Suppressor macrophage treated with lipopolysaccharide for 1 hour (primary cell): ENCODE results near the gene ANKRD12.
"Not testable (repeated sequence)": the region's sequence is repeated elsewhere in the genome, so short reads cannot be mapped to it uniquely, and the experiment has no call there.

Experiments used
- DNase-seq, 3 donors: peaks; one replicate each; pipeline ENCODE4 v3.0.0-alpha.2; 2020 to 2022

The ANKRD12 gene

GRCh38 chr18:9136315-9137155, at the start of gene ANKRD12:
Gene ANKRD12 (plus strand): TSS chr18:9136781. CDS start chr18:9182433, 45,652 bp downstream.
- DNase-seq = peak; percentile 98 to 99 (median 98)

DNA sequence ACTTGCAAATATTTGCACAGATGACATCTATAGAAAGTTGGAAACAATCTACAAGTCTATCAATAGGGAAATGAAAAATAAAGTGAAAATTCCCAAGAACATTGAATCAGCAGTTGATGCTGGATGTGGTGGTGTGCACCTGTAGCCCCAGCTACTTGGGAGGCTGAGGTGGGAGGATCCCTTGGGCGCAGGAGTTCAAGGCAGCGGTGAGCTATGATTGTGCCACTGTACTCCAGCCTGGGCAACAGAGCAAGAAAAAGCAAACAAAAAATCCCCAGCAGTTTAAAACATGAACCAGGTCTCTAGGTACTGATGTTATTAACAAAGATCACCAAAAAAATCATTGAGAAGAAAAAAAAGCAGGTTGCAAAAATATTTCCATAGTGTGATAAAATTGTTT, 49.4 kb upstream of the ANKRD12 start:
- no peak for DNase-seq

DNA sequence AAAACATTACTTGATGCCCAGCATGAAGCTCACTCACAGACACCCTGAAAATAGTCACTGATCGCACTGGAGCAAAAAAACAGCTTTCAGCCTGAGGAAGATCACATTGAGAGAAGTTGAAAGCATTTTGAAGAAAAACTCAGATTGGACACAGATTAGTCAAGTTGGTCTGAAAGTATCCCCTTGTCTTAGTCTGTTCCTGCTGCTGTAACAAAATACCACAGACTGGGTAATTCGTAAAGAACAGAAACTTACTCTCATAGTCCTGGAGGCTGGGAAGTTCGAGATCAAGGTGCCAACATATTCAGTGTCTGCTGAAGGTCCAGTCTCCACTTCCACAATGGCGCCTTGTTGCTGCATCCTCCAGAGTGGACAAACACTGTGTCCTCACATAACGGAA, 48.3 kb upstream of the ANKRD12 start:
- DNase-seq = no peak

- not testable (repeated sequence) for DNase-seq
These were observed 47.9 kb upstream of the ANKRD12 start for GRCh38 chr18:9088727-9089126.

DNA sequence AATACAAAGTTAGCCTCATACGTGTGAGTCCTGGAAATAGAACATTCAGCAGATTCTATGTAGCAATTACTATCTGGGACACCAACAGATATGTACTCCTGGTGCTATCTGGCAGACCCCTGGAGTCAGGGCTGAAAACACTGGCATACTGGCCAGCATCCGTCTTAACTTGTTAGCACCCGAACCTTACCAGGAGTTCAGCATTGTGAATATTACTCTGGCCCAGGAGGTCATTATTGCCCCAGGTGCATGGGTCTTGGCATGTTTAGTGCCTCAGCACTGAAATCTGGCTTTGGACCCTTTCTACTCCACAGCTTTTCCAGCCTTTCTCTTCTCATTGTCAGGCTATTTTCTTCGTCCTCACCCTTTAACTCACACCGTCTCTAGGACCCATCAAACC, 46.0 kb upstream of the ANKRD12 start:
- no peak for DNase-seq

DNA sequence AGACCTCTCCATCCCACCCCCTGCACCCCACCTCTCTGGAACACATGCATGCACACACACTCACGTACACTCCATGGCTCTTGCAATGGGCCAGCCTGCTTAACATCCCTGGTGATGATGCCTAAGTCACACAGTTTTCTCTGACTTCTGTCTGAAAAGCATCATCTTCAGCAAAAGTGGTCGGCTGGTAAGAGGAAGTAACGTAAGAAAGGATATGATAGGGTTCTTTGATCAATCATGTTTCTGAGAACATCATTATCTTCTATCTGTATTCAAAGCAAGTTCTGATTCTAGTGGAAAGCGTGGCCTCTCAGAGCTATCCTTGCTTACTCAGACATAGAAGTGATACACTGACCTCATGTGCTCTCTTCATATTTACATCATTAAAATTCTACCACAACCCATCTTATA, 45.5 kb upstream of the ANKRD12 start:
- DNase-seq = peak in 1 of 3 donors; percentile 35

- no peak for DNase-seq
These were observed 43.9 kb upstream of the ANKRD12 start for GRCh38 chr18:9092665-9093064.

- not testable (repeated sequence) for DNase-seq
These were observed 43.5 kb upstream of the ANKRD12 start for GRCh38 chr18:9093109-9093508.

DNA sequence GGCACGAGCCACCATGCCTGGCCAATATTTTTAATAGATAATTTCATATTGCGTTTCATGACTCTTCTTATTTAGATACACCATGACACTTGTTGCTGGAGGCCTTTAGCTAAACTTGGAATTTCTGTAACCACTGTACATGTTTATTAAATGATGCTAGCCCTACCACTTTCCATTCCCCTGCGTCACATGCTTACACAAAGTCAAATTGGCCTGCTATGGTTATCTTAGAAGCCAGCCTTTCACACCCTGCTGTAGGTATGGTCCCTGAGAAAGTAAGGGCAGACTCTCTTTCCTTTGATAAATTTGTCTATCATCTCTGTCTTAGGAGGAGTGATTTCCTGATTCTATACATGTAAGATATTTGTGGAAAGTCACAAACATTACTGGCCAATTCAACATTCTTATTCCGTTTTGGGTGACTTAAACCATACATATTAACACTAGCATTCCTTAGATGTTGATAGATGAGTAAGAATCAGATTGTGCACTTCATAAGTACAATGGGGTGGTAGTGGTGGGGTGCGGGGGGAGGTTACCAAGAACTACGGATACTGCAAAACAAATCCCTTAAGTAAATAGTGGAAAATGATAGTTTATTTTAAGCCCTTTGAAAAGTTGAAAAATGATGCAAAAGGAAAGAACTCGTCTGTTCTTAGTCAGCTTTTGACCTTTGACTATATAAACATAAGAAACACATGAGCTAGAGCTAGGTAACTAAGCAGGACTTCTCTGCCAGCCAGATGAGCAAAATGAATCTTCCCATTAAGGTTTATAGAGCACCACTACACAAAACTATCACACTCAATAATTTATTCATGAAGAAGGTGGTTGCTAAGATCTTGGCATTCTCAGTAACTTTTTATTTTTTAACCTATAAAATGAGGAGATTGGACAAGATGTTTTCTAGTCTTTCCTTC, 42.0 kb upstream of the ANKRD12 start:
- DNase-seq = no peak

DNA sequence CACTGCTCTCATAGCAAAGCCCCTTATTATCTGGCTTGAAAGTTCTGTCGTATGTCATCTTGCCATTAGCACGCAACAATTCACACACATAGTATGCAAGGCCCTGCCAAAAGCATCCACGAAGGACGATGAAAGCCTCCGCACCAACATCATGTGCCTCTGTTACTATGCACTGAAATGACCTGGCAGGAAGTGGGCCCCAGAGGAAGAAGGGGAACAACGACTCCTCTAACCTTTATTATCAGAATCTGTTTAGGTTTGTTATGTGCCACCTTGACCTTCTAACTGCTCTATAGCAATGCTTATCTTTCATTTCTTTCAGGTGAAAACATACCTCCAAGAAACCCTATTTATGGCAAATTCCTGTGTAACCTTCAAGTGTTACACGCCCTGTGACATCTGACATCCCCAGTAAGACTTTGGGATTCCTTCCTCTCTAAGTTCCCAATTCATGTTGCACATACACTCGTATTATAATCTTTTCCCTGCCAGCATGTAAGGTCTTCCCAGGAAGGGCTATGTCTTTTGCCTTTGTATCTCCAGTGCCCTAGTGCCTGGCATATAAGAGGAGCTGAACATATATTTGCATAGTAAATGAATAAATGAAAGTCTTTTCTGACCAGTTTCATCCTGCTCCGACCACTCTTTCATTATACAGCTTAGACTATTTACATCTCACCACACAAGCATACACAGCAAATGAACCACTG, 41.1 kb upstream of the ANKRD12 start:
- peak; percentile 43 to 54 (median 43) for DNase-seq

DNA sequence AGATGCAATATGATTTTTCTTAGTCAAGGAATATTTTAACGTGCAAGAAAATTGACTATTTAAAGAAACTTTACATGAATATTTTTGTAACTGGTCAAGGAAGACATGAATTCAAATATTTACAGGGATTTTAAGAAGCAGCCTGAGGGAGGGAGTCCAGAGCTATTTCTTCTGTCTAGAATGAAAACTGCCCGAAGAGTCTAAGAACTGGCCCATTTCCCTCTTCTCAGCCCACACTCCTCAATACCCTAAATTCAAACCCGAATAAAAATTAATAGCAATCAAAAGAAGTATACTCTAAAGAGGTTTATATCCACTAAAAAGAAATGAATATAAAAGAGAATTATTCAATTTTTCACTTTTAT, 40.6 kb upstream of the ANKRD12 start:
- no peak for DNase-seq

GRCh38 chr18:9096685-9097084, 39.9 kb upstream of the ANKRD12 start:
- no peak for DNase-seq

DNA sequence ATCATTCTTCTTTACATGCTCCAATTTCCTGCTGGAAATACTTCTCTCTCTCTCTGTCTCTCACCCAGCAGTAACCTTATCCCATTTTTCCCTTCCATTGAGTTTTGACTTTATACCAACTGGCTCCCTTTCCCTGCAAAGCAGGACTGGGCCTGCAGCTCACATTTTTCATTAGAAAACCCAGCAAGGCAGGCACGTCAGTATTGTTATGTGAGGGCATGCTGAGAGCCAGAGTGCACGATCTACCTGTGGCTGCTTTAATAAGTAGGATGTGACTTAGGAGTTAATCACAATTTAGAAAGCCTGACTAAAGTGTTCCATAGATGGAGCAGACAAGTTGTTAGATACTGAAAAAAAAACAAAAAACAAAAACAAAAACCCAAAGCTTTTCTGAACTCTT, 39.2 kb upstream of the ANKRD12 start:
- no peak for DNase-seq

GRCh38 chr18:9100796-9101195, 35.8 kb upstream of the ANKRD12 start:
- no peak for DNase-seq

DNA sequence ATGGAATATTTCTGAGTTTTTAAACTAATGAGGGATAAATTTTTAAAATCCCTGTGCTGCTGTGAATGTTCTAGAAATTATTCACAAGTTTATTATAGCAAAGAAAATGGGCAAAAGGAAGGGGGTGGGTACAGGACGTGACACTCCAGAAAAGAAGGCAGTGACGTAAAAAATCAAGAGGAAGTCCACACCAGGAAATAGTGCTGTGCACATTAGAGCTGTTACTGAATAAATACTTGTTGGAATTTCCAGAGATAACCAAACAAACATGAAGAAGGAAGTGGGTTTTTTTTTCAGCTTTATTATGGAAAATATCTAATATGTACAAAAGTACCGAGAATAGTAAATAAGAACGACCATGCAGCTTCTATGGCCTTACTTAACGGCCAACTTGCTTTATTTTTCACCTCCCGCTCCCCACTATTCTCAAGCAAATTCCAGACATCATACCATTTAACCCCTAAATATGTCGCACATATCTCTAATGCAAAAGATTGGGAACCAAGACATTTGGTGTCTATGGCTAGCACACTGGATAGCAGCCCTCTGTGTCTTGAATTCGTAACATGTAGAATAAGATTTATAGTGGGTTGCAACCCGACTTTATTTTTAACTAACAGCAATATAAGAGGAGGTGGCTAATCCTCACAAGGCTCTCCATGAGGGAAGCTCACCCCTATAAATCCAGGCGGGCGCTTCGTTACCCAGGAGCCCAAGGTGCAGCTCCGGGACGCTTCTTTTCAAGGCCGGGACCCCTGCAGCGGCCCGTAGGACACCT, 34.7 kb upstream of the ANKRD12 start:
- peak; percentile 72 to 96 (median 94) for DNase-seq

DNA sequence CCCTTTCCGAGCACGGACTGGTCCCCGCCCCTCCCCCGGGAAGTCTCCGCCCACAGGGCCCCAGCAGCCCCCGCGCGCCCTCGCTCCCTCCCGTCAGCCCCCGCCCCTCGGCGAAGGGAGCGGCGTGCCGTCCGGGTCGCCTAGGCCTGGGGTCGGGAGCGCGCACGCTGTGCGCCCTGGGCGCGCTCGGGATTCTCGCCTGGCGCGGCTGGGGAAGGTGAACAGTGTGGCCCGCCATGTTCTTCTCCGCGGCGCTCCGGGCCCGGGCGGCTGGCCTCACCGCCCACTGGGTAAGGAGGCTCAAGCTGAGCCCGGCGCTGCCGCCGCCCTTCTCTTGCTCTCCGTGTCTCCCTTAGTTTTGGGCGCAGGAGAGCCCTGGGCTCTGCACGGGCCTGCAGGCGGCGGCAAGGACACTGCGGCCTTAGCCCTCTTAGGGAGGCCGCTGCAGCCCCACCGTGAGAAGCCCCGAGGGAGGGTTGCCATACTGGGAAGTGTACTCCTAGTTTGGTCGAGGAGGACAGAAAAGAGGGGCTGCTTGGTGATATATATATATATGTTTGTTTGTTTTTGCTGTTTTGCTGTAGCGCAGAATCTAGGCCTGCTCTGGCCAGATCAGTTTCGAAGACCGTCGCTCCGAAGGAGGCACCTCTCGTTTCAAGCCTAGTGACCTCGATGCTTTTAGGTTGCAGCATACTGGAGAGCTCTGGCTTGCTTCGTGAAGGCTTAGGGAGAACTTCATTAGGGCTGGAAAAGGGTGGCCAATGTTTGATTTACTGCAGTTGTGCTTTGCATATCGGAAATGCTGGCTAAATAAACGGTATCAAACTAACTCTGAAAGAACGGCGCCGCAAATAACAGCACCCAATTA, 33.8 kb upstream of the ANKRD12 start, which contains the start of gene NDUFV2:
NDUFV2 (plus strand) TSS at position 192 of the 868 bp plus-strand sequence; CDS start at position 237, 45 bp downstream.
- peak; percentile 96 to 99 (median 98) for DNase-seq

- no peak for DNase-seq
These were observed 33.2 kb upstream of the ANKRD12 start for GRCh38 chr18:9103376-9103873.

GRCh38 chr18:9104244-9104901, 32.2 kb upstream of the ANKRD12 start:
- no peak for DNase-seq

DNA sequence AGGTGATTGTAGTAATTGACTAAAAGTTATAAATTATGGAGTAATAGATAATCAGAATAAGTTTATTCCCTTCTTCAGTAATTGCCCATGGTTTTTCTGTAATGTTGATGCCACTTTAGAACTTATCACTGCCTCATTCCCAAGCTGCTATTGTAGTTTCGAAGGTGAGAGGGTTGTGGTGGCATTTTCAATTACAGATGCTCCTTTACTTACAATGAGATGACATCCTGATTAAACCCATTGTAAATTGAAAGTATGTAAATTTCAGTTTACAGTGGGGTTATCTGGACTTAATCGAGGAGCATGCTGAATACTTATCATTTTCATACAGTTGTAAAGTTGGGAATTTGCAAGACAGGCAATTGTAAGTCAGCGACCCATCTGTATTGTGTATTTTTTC, 31.2 kb upstream of the ANKRD12 start:
- no peak for DNase-seq

DNA sequence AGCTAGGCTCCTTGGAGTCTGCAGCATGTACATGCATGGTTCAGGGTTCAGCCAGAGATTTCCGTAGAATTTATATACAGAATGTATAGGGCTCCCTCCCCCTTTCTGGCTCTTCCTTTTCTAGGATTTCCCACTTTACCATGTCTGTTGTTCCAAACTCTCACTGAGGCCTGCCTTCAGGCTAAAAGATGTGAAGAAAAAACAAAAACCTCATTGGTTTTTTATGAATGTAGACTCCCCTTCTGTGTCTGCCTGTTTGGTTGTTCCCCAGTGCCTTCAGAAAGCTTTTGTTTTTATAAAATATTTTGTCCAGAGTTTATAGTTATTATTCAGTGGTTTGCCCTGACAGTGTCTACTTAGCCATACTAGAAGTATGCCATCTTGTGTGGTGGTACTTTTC, 30.5 kb upstream of the ANKRD12 start:
- DNase-seq = no peak
